B cell (primary cell): ENCODE data around the gene KISS1R. TPM values are rescaled to one million over a fixed set of nuclear protein-coding genes. Genes with fewer than 3 reads are reported as not detected.
"Not testable (repeated sequence)": the region's sequence is repeated elsewhere in the genome, so short reads cannot be mapped to it uniquely, and the experiment has no call there.

Experiments used
- ATAC-seq: fragments of 200-7000 bp; cut with Tn5 transposase; one replicate; pipeline ENCODE4 v1.10.0; 2021; ENCODE audit warnings: low read depth, mild to moderate bottlenecking, moderate number of reproducible peaks, moderate library complexity
- CTCF ChIA-PET: fragments of 350-600 bp; sonication (Branson Sonifier 250); formaldehyde crosslinking; loops from one replicate; lab custom pipeline; 2021; ENCODE audit warnings: antibody characterized with exemption, inconsistent platforms; lab: Charles Lee
- POLR2A ChIA-PET: fragments of 350-600 bp; sonication (Branson Sonifier 250); formaldehyde crosslinking; loops from one replicate; lab custom pipeline; 2021; ENCODE audit warnings: antibody characterized with exemption; lab: Charles Lee
- DNase-seq: peaks from one replicate; pipeline ENCODE4 v3.0.0; 2013
- H2AFZ ChIP-seq: 2 replicates; pipeline ENCODE4 v1.6.1; 2012; ENCODE audit warnings: mild to moderate bottlenecking, low read depth, low read length; ENCODE audit not compliant: insufficient read depth, poor library complexity, severe bottlenecking
- H3K27ac ChIP-seq, 2 donors: 1 replicate in 1 of 2; 2 replicates in 1 of 2; pipeline ENCODE4 v1.5.1; 2012 to 2013; ENCODE audit warnings: low read length in 2 of 2, mild to moderate bottlenecking in 2 of 2, moderate library complexity in 1 of 2
- H3K27me3 ChIP-seq, 4 experiments: fragments of 200-600 bp in 1 of 4; sonication (generic) in 1 of 4; replicated peaks in 1 of 4; 1 replicate in 2 of 4; 2 replicates in 2 of 4; pipeline versions ENCODE4 v1.6.1 to v1.7.0; 2013 to 2016; ENCODE audit warnings: low read length in 3 of 4, mild to moderate bottlenecking in 2 of 4, mixed read lengths in 1 of 4, moderate library complexity in 1 of 4; ENCODE audit not compliant: insufficient read depth in 4 of 4, control insufficient read depth in 3 of 4; ENCODE audit errors: control extremely low read depth in 1 of 4
- H3K36me3 ChIP-seq, 2 experiments: replicated peaks in 1 of 2; 1 replicate in 1 of 2; 2 replicates in 1 of 2; pipeline versions ENCODE4 v1.6.1 to v1.7.1; 2013; ENCODE audit warnings: low read length in 1 of 2; ENCODE audit not compliant: insufficient read depth in 2 of 2, control insufficient read depth in 1 of 2; ENCODE audit errors: control extremely low read depth in 1 of 2, extremely low read depth in 1 of 2
- H3K4me1 ChIP-seq, 2 donors: fragments of 200-600 bp in 1 of 2; sonication (generic) in 1 of 2; 1 replicate in 1 of 2; 2 replicates in 1 of 2; pipeline versions ENCODE4 v1.5.1 to v1.6.1; 2013 to 2017; ENCODE audit warnings: low read length in 2 of 2; ENCODE audit not compliant: control insufficient read depth in 2 of 2, insufficient read depth in 2 of 2
- H3K4me2 ChIP-seq: replicated peaks from 2 replicates; pipeline ENCODE3; 2012; ENCODE audit warnings: mild to moderate bottlenecking, low read depth, low read length; ENCODE audit not compliant: poor library complexity, severe bottlenecking
- H3K4me3 ChIP-seq, 5 experiments: fragments of 200-600 bp in 1 of 5; sonication (generic) in 1 of 5; 1 replicate in 3 of 5; 2 replicates in 2 of 5; pipeline versions ENCODE4 v1.5.1 to v1.7.0; 2011 to 2016; ENCODE audit warnings: low read length in 4 of 5, mild to moderate bottlenecking in 4 of 5, low read depth in 2 of 5, control low read depth in 1 of 5, moderate library complexity in 1 of 5; ENCODE audit not compliant: insufficient read depth in 1 of 5; ENCODE audit errors: control extremely low read depth in 1 of 5, extremely low read depth in 1 of 5
- H3K79me2 ChIP-seq: fragments of 200-600 bp; sonication (generic); one replicate; pipeline ENCODE4 v1.6.0; 2016; ENCODE audit warnings: low read length; ENCODE audit not compliant: control insufficient read depth, insufficient read depth
- H3K9ac ChIP-seq: fragments of 200-600 bp; sonication (generic); 2 replicates; pipeline ENCODE4 v1.6.1; 2017; ENCODE audit warnings: mild to moderate bottlenecking, low read length, moderate library complexity
- H3K9me3 ChIP-seq, 3 donors: one replicate each; pipeline versions ENCODE4 v1.6.1 to v1.7.1; 2013; ENCODE audit warnings: low read length in 2 of 3; ENCODE audit not compliant: control insufficient read depth in 2 of 3, insufficient read depth in 1 of 3; ENCODE audit errors: control extremely low read depth in 1 of 3
- H4K20me1 ChIP-seq: 2 replicates; pipeline ENCODE4 v1.6.0; 2012; ENCODE audit warnings: mild to moderate bottlenecking, low read length; ENCODE audit not compliant: insufficient read depth, control insufficient read depth, poor library complexity, severe bottlenecking
- H3K27ac Mint-ChIP-seq: one replicate; pipeline ENCODE4 v1.8.0; 2021; ENCODE audit warnings: mixed read lengths
- H3K27me3 Mint-ChIP-seq: one replicate; pipeline ENCODE4 v1.8.0; 2021; ENCODE audit warnings: mixed read lengths
- H3K4me1 Mint-ChIP-seq: one replicate; pipeline ENCODE4 v1.8.0; 2021; ENCODE audit warnings: mixed read lengths
- H3K4me3 Mint-ChIP-seq: one replicate; pipeline ENCODE4 v1.8.0; 2021; ENCODE audit warnings: mixed read lengths
- H3K9me3 Mint-ChIP-seq: one replicate; pipeline ENCODE4 v1.8.0; 2022; ENCODE audit warnings: mixed read lengths; ENCODE audit not compliant: insufficient read depth
- CTCF ChIP-seq: fragments of 200-600 bp; IDR thresholded peaks from one replicate; pipeline ENCODE4 v1.8.0; 2022; ENCODE audit warnings: antibody characterized with exemption, mild to moderate bottlenecking
- EZH2 ChIP-seq: IDR thresholded peaks from 2 replicates; pipeline ENCODE4 v1.6.1; 2012; ENCODE audit warnings: borderline replicate concordance, low read depth, mild to moderate bottlenecking, moderate library complexity, low read length; ENCODE audit not compliant: insufficient read depth, poor library complexity, severe bottlenecking
- WGBS: methylation state at CpG from one replicate; pipeline ENCODE4 v1.1.5; 2013; ENCODE audit warnings: missing lambda C conversion rate; ENCODE audit not compliant: insufficient coverage; 5-methylcytosine and 5-hydroxymethylcytosine counted together
- intact Hi-C: fragments of 100-400 bp; cut with micrococcal nuclease; formaldehyde crosslinking; loops from one replicate; pipeline ENCODE4 v1.10.0; 2022
- polyA plus RNA-seq: library from polyadenylated mRNA; depleted of rRNA; stranded (reverse); fragments of >200 nt; gene quantifications from 2 replicates; pipeline ENCODE4 v1.2.3, GENCODE V29; 2012
- total RNA-seq, 2 donors: library from RNA; stranded (reverse); fragments of 120-200 nt in 1 of 2; gene quantifications; 1 replicate in 1 of 2; 2 replicates in 1 of 2; pipeline versions ENCODE4 v1.2.3 to v1.2.4, GENCODE V29; 2013 to 2022

Gene KISS1R
- total and polyA plus RNA-seq, 2 donors (not counting 1 experiment from before 2014, with no cell fraction given), result 0.79 to 1.3 TPM

GRCh38 chr19:891421-892200 is 25.5 kb upstream of the KISS1R start:
- H3K4me1 ChIP-seq, result peaks cover 5 to 38% of the 10 kb centered on the region in 2 donors
- intact Hi-C loops, result loop anchor here (2.0 kb wide), 1 partner anchor 29 kb away; no protein-coding TSS in a partner anchor
- ATAC-seq, result not testable (repeated sequence)

GRCh38 chr19:892243-892893 is 24.8 kb upstream of the KISS1R start:
- peak overlapping the region; percentile 78 for H3K4me3 Mint-ChIP-seq
- peaks cover 0 to 33% of the 10 kb centered on the region in 2 experiments for H3K36me3 ChIP-seq
- H2AFZ ChIP-seq, result peak overlapping the region; percentile 85
- no peak for ATAC-seq
- peak overlapping the region; percentile 18 to 91 (median 76) for H3K4me3 ChIP-seq
- peaks cover 23% of the 10 kb centered on the region for H4K20me1 ChIP-seq
- peak overlapping the region; percentile 77 for H3K27ac Mint-ChIP-seq
- intact Hi-C loops, result loop anchor here (2.0 kb wide), 1 partner anchor 30 kb away; no protein-coding TSS in a partner anchor
- CTCF ChIA-PET, result interaction anchor here (0.6 to 2.6 kb wide), 12 partner anchors 11 to 352 kb away, joined by 3 to 35 read pairs (median 4); partner anchors contain the start of gene WDR18
- no peaks in the 10 kb centered on the region for H3K9me3 Mint-ChIP-seq
- WGBS, result under 1% methylated on average over 24 of the region's 27 CpGs
- TF ChIP-seq EZH2, result no peak
- TF ChIP-seq CTCF, result no peak
- no peaks in the 10 kb centered on the region for H3K27me3 Mint-ChIP-seq
- no peaks in the 10 kb centered on the region for H3K9me3 ChIP-seq
- H3K4me2 ChIP-seq, result peak overlapping the region; percentile 92
- H3K27ac ChIP-seq, result peak overlapping the region; percentile 68 to 98
- H3K79me2 ChIP-seq, result peaks cover 31% of the 10 kb centered on the region
- DNase-seq, result peak; percentile 50
- POLR2A ChIA-PET, result interaction anchor here (0.6 to 3.8 kb wide), 7 partner anchors 9 to 374 kb away, joined by 3 to 56 read pairs (median 4); no protein-coding TSS in a partner anchor
- no peaks in the 10 kb centered on the region for H3K27me3 ChIP-seq
- peak overlapping the region; percentile 90 for H3K9ac ChIP-seq
- H3K4me1 Mint-ChIP-seq, result peaks cover 17% of the 10 kb centered on the region
- H3K4me1 ChIP-seq, result peaks cover 5 to 38% of the 10 kb centered on the region in 2 donors

More at GRCh38 chr19:891421-892200, 25.5 kb upstream of the KISS1R start:
- Histone ChIP-seq H3K9ac (peak overlapping the region; percentile 90), H3K79me2 (peaks cover 31% of the 10 kb centered on the region), H3K4me2 (peak overlapping the region; percentile 92), H3K4me3 (peak overlapping the region in 3 of 5 experiments; percentile 76 to 91 (median 79)), H3K27ac (peak overlapping the region; percentile 68 to 98), H3K36me3 (peaks cover 0 to 28% of the 10 kb centered on the region in 2 experiments), H4K20me1 (peaks cover 21% of the 10 kb centered on the region)
- peak overlapping the region; percentile 78 for H3K4me3 Mint-ChIP-seq
- not testable (repeated sequence) for H3K27me3 Mint-ChIP-seq, H2AFZ ChIP-seq, H3K9me3 Mint-ChIP-seq, H3K27me3 ChIP-seq, H3K9me3 ChIP-seq
- WGBS, result 81% methylated on average over 34 of the region's 50 CpGs
- DNase-seq, result peak; percentile 55
- peaks cover 17% of the 10 kb centered on the region for H3K4me1 Mint-ChIP-seq
- CTCF ChIA-PET, result interaction anchor here (1.7 to 2.6 kb wide), 3 partner anchors 27 to 34 kb away, joined by 4 to 17 read pairs (median 4); no protein-coding TSS in a partner anchor
- H3K27ac Mint-ChIP-seq, result peak overlapping the region; percentile 77
- POLR2A ChIA-PET, result interaction anchor here (3.8 kb wide), 1 partner anchor 15 kb away, joined by 56 read pairs; no protein-coding TSS in a partner anchor
